ENCODE data around the gene RICTOR.

The RICTOR gene

GRCh38 chr5:39080168-39080567 lies 6.0 kb upstream of the RICTOR start:
- Histone ChIP-seq H4K8ac (ENCODE audit: low read depth, low read length) (no peak overlapping the region), H2BK15ac (replicated peaks; ENCODE audit: low read depth) (no peak overlapping the region), H3K4me2 (ENCODE audit: low read length) (no peak overlapping the region), H2BK120ac (ENCODE audit: low read depth, low read length) (no peak overlapping the region), H3K4me3 (ENCODE audit: low read length) (no peak overlapping the region), H2AK5ac (ENCODE audit: low read length) (no peak overlapping the region), H3K27me3 (ENCODE audit: insufficient read depth, low read length, poor library complexity) (no peaks in the 10 kb centered on the region), H3K4me1 (ENCODE audit: control insufficient read depth, low read depth, low read length) (no peaks in the 10 kb centered on the region), H3K36me3 (ENCODE audit: control insufficient read depth, insufficient read depth, low read length) (no peaks in the 10 kb centered on the region), H4K5ac (ENCODE audit: low read length) (no peak overlapping the region), H3K4ac (ENCODE audit: low read depth, low read length) (no peak overlapping the region), H2BK5ac (ENCODE audit: low read length) (no peak overlapping the region), H3K18ac (ENCODE audit: low read length) (no peak overlapping the region), H3K27ac (ENCODE audit: low read depth, low read length) (no peak overlapping the region), H3K79me2 (ENCODE audit: control insufficient read depth, insufficient read depth, low read length) (no peaks in the 10 kb centered on the region), H3K56ac (ENCODE audit: low read length) (no peak overlapping the region), H3K23ac (ENCODE audit: low read length) (no peak overlapping the region), H3K9ac (ENCODE audit: low read length) (no peak overlapping the region), H3K79me1 (ENCODE audit: low read length) (no peaks in the 10 kb centered on the region)
- no CpG with 5 or more reads among the region's 2 CpGs for WGBS (ENCODE audit: extremely low coverage, insufficient coverage, low lambda C conversion rate)
- no peak for DNase-seq

GRCh38 chr5:39079147-39079546 lies 4.9 kb upstream of the RICTOR start:
- no peak overlapping the region for H3K56ac ChIP-seq (ENCODE audit: low read length)
- no peak overlapping the region for H3K4me3 ChIP-seq (ENCODE audit: low read length)
- no peak overlapping the region for H2BK120ac ChIP-seq (ENCODE audit: low read depth, low read length)
- no peaks in the 10 kb centered on the region for H3K79me1 ChIP-seq (ENCODE audit: low read length)
- no peak overlapping the region for H3K27ac ChIP-seq (ENCODE audit: low read depth, low read length)
- no peak overlapping the region for H3K18ac ChIP-seq (ENCODE audit: low read length)
- no peak for DNase-seq
- H3K4me1 ChIP-seq (ENCODE audit: control insufficient read depth, low read depth, low read length), result no peaks in the 10 kb centered on the region
- H4K8ac ChIP-seq (ENCODE audit: low read depth, low read length), result no peak overlapping the region
- no peak overlapping the region for H3K4me2 ChIP-seq (ENCODE audit: low read length)
- H3K27me3 ChIP-seq (ENCODE audit: insufficient read depth, low read length, poor library complexity), result no peaks in the 10 kb centered on the region
- H3K23ac ChIP-seq (ENCODE audit: low read length), result no peak overlapping the region
- no peak overlapping the region for H3K4ac ChIP-seq (ENCODE audit: low read depth, low read length)
- H2BK15ac ChIP-seq (replicated peaks; ENCODE audit: low read depth), result no peak overlapping the region
- H2BK5ac ChIP-seq (ENCODE audit: low read length), result no peak overlapping the region
- H2AK5ac ChIP-seq (ENCODE audit: low read length), result no peak overlapping the region
- H4K5ac ChIP-seq (ENCODE audit: low read length), result no peak overlapping the region
- no peaks in the 10 kb centered on the region for H3K36me3 ChIP-seq (ENCODE audit: control insufficient read depth, insufficient read depth, low read length)
- no peaks in the 10 kb centered on the region for H3K79me2 ChIP-seq (ENCODE audit: control insufficient read depth, insufficient read depth, low read length)
- H3K9ac ChIP-seq (ENCODE audit: low read length), result no peak overlapping the region
- no CpG with 5 or more reads among the region's 2 CpGs for WGBS (ENCODE audit: extremely low coverage, insufficient coverage, low lambda C conversion rate)

GRCh38 chr5:39076757-39077728 lies 2.8 kb upstream of the RICTOR start:
- Histone ChIP-seq H3K79me1 (ENCODE audit: low read length) (no peaks in the 10 kb centered on the region), H2BK15ac (replicated peaks; ENCODE audit: low read depth) (no peak overlapping the region), H4K5ac (ENCODE audit: low read length) (no peak overlapping the region), H2AK5ac (ENCODE audit: low read length) (no peak overlapping the region), H3K9ac (ENCODE audit: low read length) (no peak overlapping the region), H3K4me3 (ENCODE audit: low read length) (no peak overlapping the region), H3K56ac (ENCODE audit: low read length) (no peak overlapping the region), H4K8ac (ENCODE audit: low read depth, low read length) (no peak overlapping the region), H2BK120ac (ENCODE audit: low read depth, low read length) (no peak overlapping the region), H3K18ac (ENCODE audit: low read length) (no peak overlapping the region), H3K23ac (ENCODE audit: low read length) (no peak overlapping the region), H3K4me2 (ENCODE audit: low read length) (no peak overlapping the region), H3K4ac (ENCODE audit: low read depth, low read length) (no peak overlapping the region), H2BK5ac (ENCODE audit: low read length) (no peak overlapping the region), H3K36me3 (ENCODE audit: control insufficient read depth, insufficient read depth, low read length) (no peaks in the 10 kb centered on the region), H3K27me3 (ENCODE audit: insufficient read depth, low read length, poor library complexity) (no peaks in the 10 kb centered on the region), H3K4me1 (ENCODE audit: control insufficient read depth, low read depth, low read length) (no peaks in the 10 kb centered on the region), H3K79me2 (ENCODE audit: control insufficient read depth, insufficient read depth, low read length) (peaks cover 5% of the 10 kb centered on the region), H3K27ac (ENCODE audit: low read depth, low read length) (no peak overlapping the region)
- no CpG with 5 or more reads among the region's 6 CpGs for WGBS (ENCODE audit: extremely low coverage, insufficient coverage, low lambda C conversion rate)
- DNase-seq, result no peak

DNA sequence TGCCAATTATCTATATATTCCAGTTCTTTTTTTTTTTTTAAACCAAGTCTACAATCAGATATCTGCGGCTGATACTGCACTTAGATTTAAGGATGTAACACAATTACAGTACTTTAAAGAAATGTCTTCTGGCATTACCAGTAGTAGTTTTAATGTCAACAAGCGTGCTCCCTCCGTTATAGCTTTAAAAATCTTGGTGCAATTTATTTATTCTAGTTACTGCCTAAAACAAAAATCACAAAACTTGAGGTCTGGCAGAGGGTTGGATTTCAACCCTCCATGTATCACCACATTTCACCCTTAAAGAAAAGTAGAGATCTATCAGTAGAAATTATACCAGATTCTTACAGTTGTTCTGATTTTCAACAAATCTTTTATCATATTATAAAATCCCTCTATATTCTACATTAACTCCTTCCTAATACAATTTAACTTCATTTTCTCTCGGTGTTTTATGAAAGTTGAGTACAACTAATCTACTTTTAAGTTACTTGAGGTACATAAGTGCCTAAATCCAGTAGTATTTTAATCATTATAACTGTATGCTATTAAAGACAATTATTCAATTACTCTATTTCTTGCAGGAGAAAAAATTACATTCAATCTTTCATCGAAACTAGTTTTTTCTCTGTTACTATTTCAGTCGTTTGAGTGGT lies 2.0 kb upstream of the RICTOR start:
- no peak overlapping the region for H4K8ac ChIP-seq (ENCODE audit: low read depth, low read length)
- H4K5ac ChIP-seq (ENCODE audit: low read length), result no peak overlapping the region
- no peak for DNase-seq
- H2BK5ac ChIP-seq (ENCODE audit: low read length), result no peak overlapping the region
- peaks cover 6% of the 10 kb centered on the region for H3K79me2 ChIP-seq (ENCODE audit: control insufficient read depth, insufficient read depth, low read length)
- H3K23ac ChIP-seq (ENCODE audit: low read length), result no peak overlapping the region
- no peak overlapping the region for H3K4me2 ChIP-seq (ENCODE audit: low read length)
- no peak overlapping the region for H2BK15ac ChIP-seq (replicated peaks; ENCODE audit: low read depth)
- H3K36me3 ChIP-seq (ENCODE audit: control insufficient read depth, insufficient read depth, low read length), result no peaks in the 10 kb centered on the region
- H3K9ac ChIP-seq (ENCODE audit: low read length), result no peak overlapping the region
- no peak overlapping the region for H2BK120ac ChIP-seq (ENCODE audit: low read depth, low read length)
- H3K56ac ChIP-seq (ENCODE audit: low read length), result no peak overlapping the region
- H3K18ac ChIP-seq (ENCODE audit: low read length), result no peak overlapping the region
- 100% methylated on average over 1 of the region's 6 CpGs for WGBS (ENCODE audit: extremely low coverage, insufficient coverage, low lambda C conversion rate)
- no peak overlapping the region for H3K4ac ChIP-seq (ENCODE audit: low read depth, low read length)
- no peaks in the 10 kb centered on the region for H3K4me1 ChIP-seq (ENCODE audit: control insufficient read depth, low read depth, low read length)
- H3K27ac ChIP-seq (ENCODE audit: low read depth, low read length), result no peak overlapping the region
- no peaks in the 10 kb centered on the region for H3K27me3 ChIP-seq (ENCODE audit: insufficient read depth, low read length, poor library complexity)
- no peak overlapping the region for H3K4me3 ChIP-seq (ENCODE audit: low read length)
- no peaks in the 10 kb centered on the region for H3K79me1 ChIP-seq (ENCODE audit: low read length)
- H2AK5ac ChIP-seq (ENCODE audit: low read length), result no peak overlapping the region

GRCh38 chr5:39073767-39074016 lies 507 bp downstream of the RICTOR start:
- Histone ChIP-seq H2BK5ac (ENCODE audit: low read length) (no peak overlapping the region), H3K27ac (ENCODE audit: low read depth, low read length) (peak overlapping the region; percentile 99), H3K4ac (ENCODE audit: low read depth, low read length) (peak overlapping the region; percentile 8), H3K23ac (ENCODE audit: low read length) (peak overlapping the region; percentile 35), H3K36me3 (ENCODE audit: control insufficient read depth, insufficient read depth, low read length) (no peaks in the 10 kb centered on the region), H3K4me2 (ENCODE audit: low read length) (peak overlapping the region; percentile 66), H3K4me3 (ENCODE audit: low read length) (peak overlapping the region; percentile 61), H3K56ac (ENCODE audit: low read length) (peak overlapping the region; percentile 97), H3K79me1 (ENCODE audit: low read length) (no peaks in the 10 kb centered on the region), H3K27me3 (ENCODE audit: insufficient read depth, low read length, poor library complexity) (no peaks in the 10 kb centered on the region), H3K4me1 (ENCODE audit: control insufficient read depth, low read depth, low read length) (no peaks in the 10 kb centered on the region), H2BK15ac (replicated peaks; ENCODE audit: low read depth) (no peak overlapping the region), H3K79me2 (ENCODE audit: control insufficient read depth, insufficient read depth, low read length) (peaks cover 7% of the 10 kb centered on the region), H4K5ac (ENCODE audit: low read length) (no peak overlapping the region), H4K8ac (ENCODE audit: low read depth, low read length) (no peak overlapping the region), H2BK120ac (ENCODE audit: low read depth, low read length) (no peak overlapping the region), H3K9ac (ENCODE audit: low read length) (peak overlapping the region; percentile 90), H3K18ac (ENCODE audit: low read length) (peak overlapping the region; percentile 81), H2AK5ac (ENCODE audit: low read length) (no peak overlapping the region)
- WGBS (ENCODE audit: extremely low coverage, insufficient coverage, low lambda C conversion rate), result no CpG with 5 or more reads among the region's 29 CpGs
- no peak for DNase-seq

All from mesendoderm (in vitro differentiated cells).